Kidney epithelial cell (primary cell): Measurements from ENCODE around the gene SMYD5. TPM values are rescaled to one million over a fixed set of nuclear protein-coding genes. Genes with fewer than 3 reads are reported as not detected.

ENCODE experiments used
- DNase-seq: peaks from one replicate; pipeline ENCODE4 v3.0.0-alpha.2; 2010; ENCODE audit warnings: low read depth
- H3K27me3 ChIP-seq: 2 replicates; pipeline ENCODE4 v1.6.0; 2011; ENCODE audit warnings: low read length; ENCODE audit not compliant: control insufficient read depth, insufficient read depth
- H3K36me3 ChIP-seq: 2 replicates; pipeline ENCODE4 v1.5.1; 2011; ENCODE audit warnings: low read length; ENCODE audit not compliant: control insufficient read depth, insufficient read depth
- H3K4me3 ChIP-seq: 2 replicates; pipeline ENCODE4 v1.5.1; 2011; ENCODE audit warnings: low read depth, mild to moderate bottlenecking, control low read depth, low read length
- CTCF ChIP-seq: IDR thresholded peaks from 2 replicates; pipeline ENCODE4 v1.5.1; 2011; ENCODE audit warnings: mild to moderate bottlenecking, moderate library complexity, low read length, control low read depth, inconsistent platforms; ENCODE audit not compliant: insufficient read depth, poor library complexity, severe bottlenecking
- total RNA-seq: library from RNA; depleted of rRNA; stranded (reverse); fragments of >200 nt; gene quantifications from 2 replicates; pipeline ENCODE4 v1.2.3, GENCODE V29; 2015

The SMYD5 gene
- total RNA-seq, 1 donor from 2014 or later = 30.2 TPM

GRCh38 chr2:73205611-73206010 lies 8.4 kb upstream of the SMYD5 start:
- no peak for DNase-seq
- Histone ChIP-seq H3K4me3 (no peak overlapping the region), H3K27me3 (peaks cover 34% of the 10 kb centered on the region), H3K36me3 (no peaks in the 10 kb centered on the region)
- no peak for TF ChIP-seq CTCF

GRCh38 chr2:73208258-73208657 lies 5.8 kb upstream of the SMYD5 start:
- Histone ChIP-seq H3K27me3 (peaks cover 18% of the 10 kb centered on the region), H3K4me3 (no peak overlapping the region), H3K36me3 (no peaks in the 10 kb centered on the region)
- no peak for DNase-seq
- no peak for TF ChIP-seq CTCF

GRCh38 chr2:73210019-73210418 lies 4.0 kb upstream of the SMYD5 start:
- no peak overlapping the region for H3K4me3 ChIP-seq
- H3K27me3 ChIP-seq = peaks cover 8% of the 10 kb centered on the region
- no peaks in the 10 kb centered on the region for H3K36me3 ChIP-seq
- no peak for TF ChIP-seq CTCF
- no peak for DNase-seq

- H3K36me3 ChIP-seq = no peaks in the 10 kb centered on the region
- no peak for DNase-seq
- H3K4me3 ChIP-seq = no peak overlapping the region
- TF ChIP-seq CTCF = no peak
- H3K27me3 ChIP-seq = peaks cover 6% of the 10 kb centered on the region
Measured at GRCh38 chr2:73210696-73211095, 3.3 kb upstream of the SMYD5 start.

- Histone ChIP-seq H3K36me3 (no peaks in the 10 kb centered on the region), H3K4me3 (no peak overlapping the region), H3K27me3 (peaks cover 4% of the 10 kb centered on the region)
- no peak for DNase-seq
- no peak for TF ChIP-seq CTCF
Measured at GRCh38 chr2:73212098-73212447, 2.0 kb upstream of the SMYD5 start.

GRCh38 chr2:73212448-73213176 lies 1.4 kb upstream of the SMYD5 start:
- no peaks in the 10 kb centered on the region for H3K36me3 ChIP-seq
- TF ChIP-seq CTCF = peak; percentile 99
- DNase-seq = no peak
- H3K4me3 ChIP-seq = no peak overlapping the region
- H3K27me3 ChIP-seq = peaks cover 2% of the 10 kb centered on the region
